Amygdala (tissue), 56 donors: Measurements from ENCODE around the gene TSPAN32.

Source experiments
- DNase-seq, 56 donors: peaks; one replicate each; lab custom pipeline; 2025; lab: John Stamatoyannopoulos, UW

The TSPAN32 gene, protein sequence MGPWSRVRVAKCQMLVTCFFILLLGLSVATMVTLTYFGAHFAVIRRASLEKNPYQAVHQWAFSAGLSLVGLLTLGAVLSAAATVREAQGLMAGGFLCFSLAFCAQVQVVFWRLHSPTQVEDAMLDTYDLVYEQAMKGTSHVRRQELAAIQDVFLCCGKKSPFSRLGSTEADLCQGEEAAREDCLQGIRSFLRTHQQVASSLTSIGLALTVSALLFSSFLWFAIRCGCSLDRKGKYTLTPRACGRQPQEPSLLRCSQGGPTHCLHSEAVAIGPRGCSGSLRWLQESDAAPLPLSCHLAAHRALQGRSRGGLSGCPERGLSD

GRCh38 chr11:2301631-2302305 lies at the start of gene TSPAN32, which contains the start of gene C11orf21:
TSPAN32 (plus strand) TSS chr11:2302013; CDS start chr11:2302150, 137 bp downstream.
C11orf21 (minus strand) TSS chr11:2301918; CDS start chr11:2301808, 110 bp downstream.
- DNase-seq: peak in 2 of 56 donors; percentile 19 to 36

GRCh38 chr11:2252018-2252417 lies 49.8 kb upstream of the TSPAN32 start:
- no peak for DNase-seq

DNA sequence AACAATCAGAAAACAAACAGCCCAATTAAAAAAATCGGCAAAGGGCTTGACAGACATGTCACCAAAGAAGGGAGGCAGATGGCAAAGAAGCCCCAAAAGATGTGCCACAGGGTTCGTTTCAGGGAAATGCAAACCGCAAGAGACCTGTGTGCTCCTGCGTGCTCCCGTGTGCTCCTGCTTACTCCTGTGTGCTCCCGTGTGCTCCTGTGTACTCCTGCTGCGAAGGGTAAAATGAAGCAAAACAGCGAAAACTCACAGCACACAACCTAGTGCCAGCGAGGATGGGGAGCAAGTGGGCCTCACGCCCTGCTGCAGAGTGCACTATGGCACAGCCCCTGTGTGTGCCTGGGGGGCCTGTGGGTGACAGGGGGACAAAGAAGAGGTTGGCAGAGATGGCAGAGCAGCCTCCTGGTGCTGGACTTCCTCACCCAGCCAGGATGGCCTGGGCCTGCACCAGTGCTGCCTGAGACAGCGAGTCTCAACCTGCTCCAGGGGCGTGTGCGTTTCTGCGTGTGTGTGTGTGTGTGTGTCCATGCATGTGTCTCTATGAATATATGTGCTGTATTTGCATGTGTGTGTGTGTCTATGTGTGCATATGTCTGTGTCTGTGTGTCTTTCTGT lies 45.4 kb upstream of the TSPAN32 start:
- DNase-seq: no peak

- no peak for DNase-seq
Measured at GRCh38 chr11:2256951-2257700, 44.7 kb upstream of the TSPAN32 start.

DNA sequence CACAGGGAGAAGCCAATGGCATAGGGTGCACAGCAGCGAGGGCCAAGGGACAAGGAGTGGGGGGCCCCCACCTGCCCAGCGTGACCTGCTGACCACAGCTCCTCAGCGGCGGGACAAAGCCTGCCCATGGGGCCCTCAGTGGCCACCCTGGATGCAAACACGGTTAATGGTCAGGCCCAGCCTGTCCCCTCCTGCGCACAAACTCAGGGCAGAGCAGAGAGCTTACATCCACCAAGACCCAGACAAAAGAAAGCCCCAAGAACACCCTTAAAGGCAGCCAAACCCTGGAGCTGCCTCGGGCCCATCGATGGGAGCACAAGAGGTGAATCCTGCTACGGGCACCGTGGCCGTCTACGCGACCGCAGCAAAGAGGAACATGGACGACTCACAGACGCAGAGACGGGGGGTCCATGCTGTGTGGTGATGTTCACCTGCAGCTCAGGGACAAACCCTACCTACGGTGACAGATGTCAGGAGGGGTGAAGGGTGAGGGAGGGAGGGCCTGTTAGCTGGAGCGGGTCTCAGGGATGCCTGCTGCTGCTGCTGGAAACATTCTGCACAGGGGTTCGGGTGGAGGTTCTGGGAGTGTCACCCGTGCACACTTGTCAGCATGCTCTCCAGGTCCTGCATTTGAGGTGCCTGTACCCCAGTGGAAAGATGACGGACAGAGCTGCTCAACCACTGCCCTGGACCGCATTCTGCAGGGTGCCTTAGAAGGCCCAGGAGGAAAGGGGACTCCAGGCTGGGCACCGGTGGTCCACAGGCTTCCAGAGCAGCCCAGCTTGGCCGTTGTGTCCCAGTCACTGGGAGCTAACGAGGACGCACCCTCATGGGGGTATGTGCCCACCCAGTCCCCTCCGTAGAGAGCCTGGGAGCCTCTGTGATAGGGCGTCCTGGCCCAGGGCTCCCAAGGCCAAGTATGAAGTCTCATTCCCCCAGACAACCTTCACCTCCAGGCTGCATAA lies 43.0 kb upstream of the TSPAN32 start:
- DNase-seq: no peak

- no peak for DNase-seq
Measured at GRCh38 chr11:2259466-2259830, 42.4 kb upstream of the TSPAN32 start.

- DNase-seq: no peak
Measured at GRCh38 chr11:2259897-2260451, 41.8 kb upstream of the TSPAN32 start.

GRCh38 chr11:2260491-2261364 lies 41.1 kb upstream of the TSPAN32 start:
- DNase-seq: no peak

- no peak for DNase-seq
Measured at GRCh38 chr11:2261436-2262230, 40.2 kb upstream of the TSPAN32 start.

DNA sequence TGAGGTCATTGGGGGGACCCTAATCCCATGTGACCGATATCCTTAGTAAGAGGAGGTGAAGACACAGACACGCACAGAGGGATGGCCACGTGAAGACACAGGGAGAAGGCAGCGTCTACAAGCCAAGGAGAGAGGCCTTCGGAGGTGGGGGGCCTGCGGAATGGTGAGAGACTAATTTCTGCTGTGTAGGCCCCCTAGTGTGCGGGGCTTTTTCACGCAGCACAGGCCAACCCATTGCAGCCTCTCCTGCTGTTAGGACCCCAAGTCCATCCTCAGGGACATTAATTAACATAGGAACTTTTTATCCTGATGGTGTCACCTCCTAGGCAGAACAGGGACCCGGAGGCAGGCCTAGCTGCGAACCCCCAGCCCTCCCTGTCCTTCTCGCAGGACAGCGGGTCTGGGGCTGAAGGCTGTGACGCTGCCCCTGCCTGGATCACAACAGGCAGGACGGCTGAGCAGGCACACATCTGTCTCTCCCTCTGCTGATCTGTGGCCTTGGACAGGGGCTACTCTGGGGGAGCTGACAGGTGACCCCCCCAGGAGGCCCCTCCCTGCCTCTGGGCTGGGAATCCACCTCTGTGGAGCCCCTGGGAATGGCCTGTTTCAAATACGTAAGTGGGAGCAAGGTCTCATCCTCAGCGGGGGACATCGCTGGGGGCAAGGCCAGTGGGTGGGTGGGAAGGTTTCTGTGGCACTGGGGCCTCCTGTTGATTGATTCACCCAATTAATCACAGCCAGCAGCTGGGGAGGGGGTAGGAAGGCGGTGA lies 39.3 kb upstream of the TSPAN32 start:
- no peak for DNase-seq

DNA sequence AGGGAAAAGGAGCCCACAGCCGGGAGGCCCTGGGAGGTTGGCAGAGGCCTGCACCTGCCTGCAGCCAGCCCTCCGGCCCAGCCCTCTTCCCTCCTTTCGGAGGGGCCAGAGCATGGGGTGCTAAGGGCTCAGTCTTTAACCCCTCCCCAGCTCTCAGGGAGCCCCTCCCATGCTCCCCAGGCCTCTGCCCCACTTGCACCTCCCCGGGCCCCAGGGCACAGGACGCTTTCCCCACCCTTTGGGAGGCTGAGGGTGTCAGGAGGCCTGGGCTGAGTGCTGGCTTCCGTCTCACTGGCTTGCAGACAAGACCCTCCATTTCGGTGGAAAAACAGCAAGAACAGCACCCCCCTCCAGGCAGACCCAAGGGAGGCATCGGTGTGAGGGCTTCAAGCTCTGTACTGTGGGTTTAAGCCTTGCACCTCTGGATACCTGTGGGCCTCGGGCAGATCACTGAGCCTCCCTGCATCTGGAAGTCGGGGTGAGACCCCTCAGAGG lies 38.7 kb upstream of the TSPAN32 start:
- no peak for DNase-seq

DNA sequence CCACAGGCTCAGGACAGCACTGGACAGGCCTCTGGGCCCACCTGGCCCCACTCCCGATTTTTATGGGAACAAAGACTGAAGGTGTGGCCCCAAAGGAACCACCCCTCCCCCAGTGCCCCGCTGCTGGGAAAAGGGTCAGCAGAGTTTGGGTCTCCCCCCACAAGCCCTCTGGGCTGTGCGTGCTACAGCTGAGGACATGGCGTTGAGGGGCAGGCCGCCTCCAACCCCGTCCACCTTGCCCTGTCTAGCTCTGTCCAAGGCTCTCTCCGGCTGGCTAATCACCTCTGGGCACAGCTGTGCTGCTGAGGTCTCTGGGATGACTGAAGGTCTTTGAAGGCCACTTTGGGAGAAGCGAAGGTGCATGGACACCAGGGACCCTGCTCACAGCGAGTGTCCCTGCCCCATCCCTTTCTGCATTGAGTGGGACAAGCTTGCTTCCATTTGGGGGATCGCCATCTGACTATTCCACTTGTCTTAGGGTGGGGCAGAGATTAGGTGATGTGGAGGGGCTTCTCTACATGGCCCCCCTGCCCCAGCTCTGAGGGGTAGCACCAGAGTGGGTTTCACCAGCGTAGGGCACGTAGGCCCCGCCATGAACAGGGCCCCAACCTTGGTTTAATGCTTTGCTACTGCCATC lies 38.0 kb upstream of the TSPAN32 start:
- DNase-seq: no peak

DNA sequence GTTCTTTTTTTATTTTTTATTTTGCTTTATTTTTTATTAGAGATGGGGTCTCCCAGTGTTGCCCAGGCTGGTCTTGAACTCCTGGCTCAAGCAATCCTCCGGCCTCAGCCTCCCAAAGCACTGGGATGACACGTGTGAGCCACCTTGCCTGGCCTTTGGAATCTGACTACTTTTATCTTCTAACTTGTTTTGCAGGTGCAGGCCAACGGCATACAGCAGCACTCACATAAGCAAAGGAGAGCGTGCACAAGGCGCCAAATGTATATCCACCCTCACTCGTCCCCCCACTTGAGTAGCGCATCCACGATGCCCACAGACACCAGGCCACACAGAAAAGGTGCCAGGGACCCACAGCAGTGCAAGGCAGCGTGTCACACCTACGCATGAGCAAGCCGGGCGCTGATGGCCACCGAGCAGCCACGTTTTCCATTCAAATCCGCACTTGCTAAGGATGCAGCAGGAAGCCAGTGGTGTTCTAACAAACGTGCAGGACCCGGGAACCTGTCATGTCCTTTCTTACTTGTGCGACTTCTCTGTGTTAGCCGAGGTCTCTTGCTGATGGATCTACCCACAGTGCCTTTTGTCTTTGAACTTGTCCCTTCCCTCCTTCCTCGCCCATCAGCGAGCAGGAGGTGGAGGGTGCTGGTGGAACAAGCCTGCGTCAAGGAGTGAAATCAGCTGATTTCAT lies 37.3 kb upstream of the TSPAN32 start:
- DNase-seq: no peak

GRCh38 chr11:2265396-2265795 lies 36.4 kb upstream of the TSPAN32 start:
- peak in 2 of 56 donors; percentile 27 to 49 for DNase-seq

GRCh38 chr11:2265854-2266585 lies 35.8 kb upstream of the TSPAN32 start:
- no peak for DNase-seq
